WTC11 (cell line): ENCODE measurements around the gene TMEM204. TPM values are rescaled to one million over a fixed set of nuclear protein-coding genes. Genes with fewer than 3 reads are reported as not detected.

Experiments
- ATAC-seq: fragments of 200-7000 bp; cut with Tn5 transposase; 2 replicates; pipeline ENCODE4 v1.10.0; 2021; ENCODE audit warnings: mild to moderate bottlenecking, moderate library complexity
- CTCF ChIA-PET: fragments of 300-600 bp; sonication (Branson Sonifier 250); formaldehyde crosslinking; loops from one replicate; lab custom pipeline; 2021; ENCODE audit warnings: antibody characterized with exemption; lab: Charles Lee
- POLR2A ChIA-PET: fragments of 350-600 bp; sonication (Branson Sonifier 250); formaldehyde crosslinking; loops from one replicate; lab custom pipeline; 2021; ENCODE audit warnings: antibody characterized with exemption; lab: Charles Lee
- DNase-seq: peaks from one replicate; pipeline ENCODE4 v3.0.0; 2021; ENCODE audit warnings: low spot score
- H3K27ac Mint-ChIP-seq: 2 replicates; pipeline ENCODE4 v1.8.0; 2021; ENCODE audit warnings: mixed read lengths
- H3K27me3 Mint-ChIP-seq: 2 replicates; pipeline ENCODE4 v1.8.0; 2021; ENCODE audit warnings: low read depth, mild to moderate bottlenecking, moderate library complexity, mixed read lengths
- H3K36me3 Mint-ChIP-seq: 2 replicates; pipeline ENCODE4 v1.8.0; 2021; ENCODE audit warnings: mixed read lengths
- H3K4me1 Mint-ChIP-seq: 2 replicates; pipeline ENCODE4 v1.8.0; 2022; ENCODE audit warnings: mixed read lengths
- H3K4me3 Mint-ChIP-seq: 2 replicates; pipeline ENCODE4 v1.8.0; 2021; ENCODE audit warnings: mild to moderate bottlenecking, moderate library complexity, mixed read lengths
- H3K9me3 Mint-ChIP-seq: 2 replicates; pipeline ENCODE4 v1.8.0; 2021; ENCODE audit warnings: mixed read lengths
- ATF6 ChIP-seq: sonication (generic); formaldehyde crosslinking; IDR thresholded peaks from 2 replicates; pipeline ENCODE4 v1.8.1; 2023; ENCODE audit warnings: mild to moderate bottlenecking, missing genetic modification reagents
- CREB1 ChIP-seq: sonication (generic); formaldehyde crosslinking; IDR thresholded peaks from 2 replicates; pipeline ENCODE4 v1.8.0; 2023; ENCODE audit warnings: mild to moderate bottlenecking, missing genetic modification reagents
- E2F1 ChIP-seq: sonication (generic); formaldehyde crosslinking; IDR thresholded peaks from 2 replicates; pipeline ENCODE4 v1.8.0; 2022; ENCODE audit warnings: mild to moderate bottlenecking, missing genetic modification reagents
- FOXP4 ChIP-seq: sonication (generic); formaldehyde crosslinking; IDR thresholded peaks from 2 replicates; pipeline ENCODE4 v1.8.0; 2022; ENCODE audit warnings: mild to moderate bottlenecking, missing genetic modification reagents
- GTF2I ChIP-seq: fragments of 250-450 bp; sonication (Bioruptor Pico); conservative IDR thresholded peaks from 2 replicates; pipeline ENCODE4 v1.4.0; 2021; ENCODE audit warnings: mild to moderate bottlenecking
- HMGA2 ChIP-seq: fragments of 250-450 bp; sonication (Bioruptor Pico); IDR thresholded peaks from 2 replicates; pipeline ENCODE4 v1.4.0; 2021; ENCODE audit warnings: mild to moderate bottlenecking, moderate library complexity
- IRF1 ChIP-seq: sonication (generic); formaldehyde crosslinking; IDR thresholded peaks from 2 replicates; pipeline ENCODE4 v1.8.0; 2023; ENCODE audit warnings: missing genetic modification reagents
- JAZF1 ChIP-seq: fragments of 250-450 bp; sonication (Bioruptor Pico); IDR thresholded peaks from 2 replicates; pipeline ENCODE4 v1.9.0; 2021; ENCODE audit warnings: moderate library complexity, mild to moderate bottlenecking, inconsistent platforms
- NR1H2 ChIP-seq: sonication (generic); formaldehyde crosslinking; IDR thresholded peaks from 2 replicates; pipeline ENCODE4 v1.9.0; 2021; ENCODE audit warnings: mild to moderate bottlenecking, moderate library complexity, missing genetic modification reagents
- PRRX2 ChIP-seq: fragments of 250-450 bp; sonication (Bioruptor Pico); IDR thresholded peaks from 2 replicates; pipeline ENCODE4 v1.8.0; 2021; ENCODE audit warnings: mild to moderate bottlenecking
- RORB ChIP-seq: fragments of 250-450 bp; sonication (Bioruptor Pico); IDR thresholded peaks from 2 replicates; pipeline ENCODE4 v1.9.0; 2021; ENCODE audit warnings: mild to moderate bottlenecking
- SMAD3 ChIP-seq: sonication (generic); formaldehyde crosslinking; IDR thresholded peaks from 2 replicates; pipeline ENCODE4 v1.8.0; 2022; ENCODE audit warnings: missing genetic modification reagents, mild to moderate bottlenecking, borderline replicate concordance
- USF2 ChIP-seq: sonication (generic); formaldehyde crosslinking; IDR thresholded peaks from 2 replicates; pipeline ENCODE4 v1.8.1; 2023; ENCODE audit warnings: mild to moderate bottlenecking, missing genetic modification reagents, moderate library complexity
- ZNF138 ChIP-seq: sonication (generic); formaldehyde crosslinking; conservative IDR thresholded peaks from 2 replicates; pipeline ENCODE4 v1.8.1; 2022; ENCODE audit warnings: mild to moderate bottlenecking, moderate library complexity, missing genetic modification reagents
- ZNF396 ChIP-seq: fragments of 250-450 bp; sonication (Bioruptor Pico); IDR thresholded peaks from 2 replicates; pipeline ENCODE4 v1.8.0; 2021; ENCODE audit warnings: mild to moderate bottlenecking, moderate library complexity, borderline replicate concordance
- ZNF423 ChIP-seq: fragments of 250-450 bp; sonication (Bioruptor Pico); IDR thresholded peaks from 2 replicates; pipeline ENCODE4 v2.1.2; 2022; ENCODE audit warnings: mild to moderate bottlenecking, moderate library complexity
- ZNF425 ChIP-seq: fragments of 250-450 bp; sonication (Bioruptor Pico); conservative IDR thresholded peaks from 2 replicates; pipeline ENCODE4 v1.9.0; 2021; ENCODE audit warnings: mild to moderate bottlenecking
- ZSCAN18 ChIP-seq: fragments of 250-450 bp; sonication (Bioruptor Pico); IDR thresholded peaks from 2 replicates; pipeline ENCODE4 v2.1.2; 2022; ENCODE audit warnings: mild to moderate bottlenecking, moderate library complexity
- total RNA-seq: library from RNA; stranded (reverse); gene quantifications from 3 replicates; pipeline ENCODE4 v1.2.3, GENCODE V29; 2021

Gene TMEM204
- total RNA-seq, 1 experiment from 2014 or later, result 0.35 TPM

- Mint-ChIP-seq H3K27ac (no peak overlapping the region), H3K27me3 (no peaks in the 10 kb centered on the region), H3K9me3 (no peaks in the 10 kb centered on the region), H3K4me1 (peaks cover 19% of the 10 kb centered on the region), H3K4me3 (no peak overlapping the region), H3K36me3 (peaks cover 19% of the 10 kb centered on the region)
- no peak for ATAC-seq
- ChIA-PET POLR2A (interaction anchor here (1.1 kb wide), 1 partner anchor 49 kb away, joined by 5 read pairs; no protein-coding TSS in a partner anchor), CTCF (interaction anchor here (1.3 kb wide), 1 partner anchor 163 kb away, joined by 4 read pairs; no protein-coding TSS in a partner anchor)
- no peak for TF ChIP-seq PRRX2 (CRISPR knock-in tag)
- no peak for TF ChIP-seq ATF6 (CRISPR knock-in tag)
- TF ChIP-seq E2F1 (CRISPR knock-in tag), result no peak
- TF ChIP-seq USF2 (CRISPR knock-in tag), result no peak
- no peak for TF ChIP-seq JAZF1 (CRISPR knock-in tag)
- no peak for TF ChIP-seq FOXP4
- TF ChIP-seq HMGA2, result no peak
- no peak for TF ChIP-seq CREB1 (CRISPR knock-in tag)
- no peak for TF ChIP-seq RORB (CRISPR knock-in tag)
- TF ChIP-seq ZNF396 (CRISPR knock-in tag), result no peak
- no peak for TF ChIP-seq NR1H2
- TF ChIP-seq ZNF423 (CRISPR knock-in tag), result no peak
- no peak for TF ChIP-seq GTF2I
- no peak for TF ChIP-seq IRF1 (CRISPR knock-in tag)
- TF ChIP-seq ZNF425 (CRISPR knock-in tag), result no peak
- no peak for TF ChIP-seq SMAD3
- no peak for TF ChIP-seq ZNF138 (CRISPR knock-in tag)
- TF ChIP-seq ZSCAN18 (CRISPR knock-in tag), result no peak
- DNase-seq, result no peak
Measured at GRCh38 chr16:1560866-1561265, 27.4 kb downstream of the TMEM204 start.
